Measurements from ENCODE around the gene MYMK.
A peak's percentile ranks its signal among the peaks of the same experiment; 100 is the strongest.

MYMK gene

GRCh38 chr9:133536080-133536479, 11.3 kb upstream of the MYMK start:
- H3K27ac ChIP-seq: no peak overlapping the region
- no peak for TF ChIP-seq CTCF (IDR thresholded peaks at IDR 0.05)
- no peak for DNase-seq (ENCODE audit: low spot score)
- H3K4me3 ChIP-seq: peak overlapping the region; percentile 74

- DNase-seq (ENCODE audit: low spot score): no peak
- Histone ChIP-seq H3K27ac (peak overlapping the region in 1 of 2 donors; percentile 58), H3K4me3 (peak overlapping the region; percentile 74)
- TF ChIP-seq CTCF (IDR thresholded peaks at IDR 0.05): no peak
Measured at GRCh38 chr9:133535306-133535877, 10.6 kb upstream of the MYMK start.

- H3K27ac ChIP-seq: peak within 1 kb of the TSS in 1 of 2 donors; percentile 58
- DNase-seq (ENCODE audit: low spot score): no peak
- no peak for TF ChIP-seq CTCF (IDR thresholded peaks at IDR 0.05)
- peak within 1 kb of the TSS; percentile 74 for H3K4me3 ChIP-seq
Measured at GRCh38 chr9:133534346-133535291, 9.9 kb upstream of the MYMK start, which contains the start of gene ADAMTSL2. Gene ADAMTSL2, plus strand, starts transcription at chr9:133534704. Its CDS starts 2,009 bp downstream, at chr9:133536713.

GRCh38 chr9:133533857-133534256, 9.1 kb upstream of the MYMK start:
- Histone ChIP-seq H3K27ac (peak overlapping the region in 1 of 2 donors; percentile 58), H3K4me3 (peak overlapping the region; percentile 74)
- no peak for DNase-seq (ENCODE audit: low spot score)
- TF ChIP-seq CTCF (IDR thresholded peaks at IDR 0.05): no peak

- H3K4me3 ChIP-seq: no peak overlapping the region
- TF ChIP-seq CTCF (IDR thresholded peaks at IDR 0.05): no peak
- DNase-seq (ENCODE audit: low spot score): no peak
- no peak overlapping the region for H3K27ac ChIP-seq
Measured at GRCh38 chr9:133532937-133533668, 8.3 kb upstream of the MYMK start.

- TF ChIP-seq CTCF (IDR thresholded peaks at IDR 0.05): no peak
- H3K4me3 ChIP-seq: no peak overlapping the region
- H3K27ac ChIP-seq: no peak overlapping the region
- no peak for DNase-seq (ENCODE audit: low spot score)
Measured at GRCh38 chr9:133531293-133531692, 6.5 kb upstream of the MYMK start.

All from coronary artery (tissue), 2 donors.